HG02840 (cell line): ENCODE results near the gene SANBR.

Experiments used
- ATAC-seq: cut with Tn5 transposase; IDR thresholded peaks from one replicate; pipeline ENCODE4 v1.9.1; 2021; ENCODE audit warnings: mild to moderate bottlenecking, moderate library complexity, moderate number of reproducible peaks; ENCODE audit not compliant: unreplicated experiment, low FRiP score

Gene SANBR

GRCh38 chr2:61085883-61086282 lies 20.2 kb downstream of the SANBR start:
- no peak for ATAC-seq

GRCh38 chr2:61089797-61090196 lies 24.1 kb downstream of the SANBR start:
- ATAC-seq, result no peak

GRCh38 chr2:61090386-61090921 lies 24.8 kb downstream of the SANBR start:
- ATAC-seq, result no peak

- no peak for ATAC-seq
Observed at GRCh38 chr2:61091485-61091884, 25.8 kb downstream of the SANBR start.

GRCh38 chr2:61096438-61096837 lies 30.8 kb downstream of the SANBR start:
- no peak for ATAC-seq

DNA sequence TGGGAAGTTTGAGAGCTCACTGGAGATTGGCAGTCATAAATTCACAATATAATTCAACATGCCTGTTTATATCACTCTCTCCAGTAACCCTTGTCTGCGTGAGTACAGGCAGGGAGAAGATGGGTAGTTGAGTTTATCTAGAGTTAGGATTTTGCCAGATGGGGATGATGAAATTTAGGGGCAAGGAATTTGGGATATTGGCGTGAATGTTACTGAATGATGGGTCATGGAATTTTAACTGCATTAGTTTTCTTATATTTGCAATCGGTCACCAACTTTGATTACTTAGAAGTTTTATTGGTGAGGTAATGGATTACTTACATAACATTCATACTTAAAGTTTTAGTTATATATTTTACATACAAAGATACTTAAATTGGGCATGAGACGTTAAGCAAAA lies 35.1 kb downstream of the SANBR start:
- ATAC-seq, result no peak

DNA sequence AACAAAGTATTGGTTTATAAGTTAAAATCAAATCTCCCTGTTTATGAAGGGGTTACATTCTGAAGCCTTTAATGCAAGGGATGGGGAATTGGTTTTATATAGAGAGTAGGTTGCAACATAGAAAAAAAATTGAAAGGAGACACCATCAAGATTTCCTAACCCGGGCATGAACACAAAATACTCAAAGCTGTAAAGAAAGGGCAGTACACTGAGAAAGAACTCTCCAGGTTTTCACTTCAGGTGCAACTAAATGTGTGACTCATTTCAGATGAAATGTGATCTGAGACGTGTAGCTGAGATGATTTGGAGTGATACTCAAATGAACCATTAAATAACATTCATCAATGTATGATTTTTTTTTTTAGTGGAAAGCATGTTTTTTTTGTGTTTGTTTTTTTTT lies 43.6 kb downstream of the SANBR start:
- no peak for ATAC-seq

- no peak for ATAC-seq
Observed at GRCh38 chr2:61111708-61112107, 46.0 kb downstream of the SANBR start.

- ATAC-seq, result no peak
Observed at GRCh38 chr2:61114147-61114546, 48.5 kb downstream of the SANBR start.
